Measurements from ENCODE around the gene VPS50.
A peak's percentile ranks its signal among the peaks of the same experiment; 100 is the strongest.
"Not testable (repeated sequence)": the region's sequence is repeated elsewhere in the genome, so short reads cannot be mapped to it uniquely, and the experiment has no call there.

The VPS50 gene

GRCh38 chr7:93242106-93242505 lies 9.9 kb downstream of the VPS50 start:
- DNase-seq: no peak

GRCh38 chr7:93245525-93246432 lies 13.6 kb downstream of the VPS50 start:
- peak; percentile 43 to 84 for DNase-seq

- no peak for DNase-seq
Observed at GRCh38 chr7:93249491-93250148, 17.5 kb downstream of the VPS50 start.

- DNase-seq: no peak
Observed at GRCh38 chr7:93258661-93259060, 26.5 kb downstream of the VPS50 start.

- no peak for DNase-seq
Observed at GRCh38 chr7:93262535-93262934, 30.4 kb downstream of the VPS50 start.

- no peak for DNase-seq
Observed at GRCh38 chr7:93265220-93265619, 33.1 kb downstream of the VPS50 start.

GRCh38 chr7:93279541-93279940 lies 47.4 kb downstream of the VPS50 start:
- DNase-seq: no peak

- no peak for DNase-seq
Observed at GRCh38 chr7:93284908-93285307, 52.7 kb downstream of the VPS50 start.

- no peak for DNase-seq
Observed at GRCh38 chr7:93293229-93293628, 61.1 kb downstream of the VPS50 start.

- no peak for DNase-seq
Observed at GRCh38 chr7:93298206-93298605, 66.0 kb downstream of the VPS50 start.

- DNase-seq: no peak
Observed at GRCh38 chr7:93298671-93299070, 66.5 kb downstream of the VPS50 start.

- no peak for DNase-seq
Observed at GRCh38 chr7:93301736-93302135, 69.6 kb downstream of the VPS50 start.

GRCh38 chr7:93307131-93307660 lies 75.0 kb downstream of the VPS50 start:
- DNase-seq: no peak

GRCh38 chr7:93307943-93308342 lies 75.8 kb downstream of the VPS50 start:
- no peak for DNase-seq

- DNase-seq: no peak
Observed at GRCh38 chr7:93310346-93310745, 78.2 kb downstream of the VPS50 start.

GRCh38 chr7:93314449-93314848 lies 82.3 kb downstream of the VPS50 start:
- no peak for DNase-seq

GRCh38 chr7:93315896-93316295 lies 83.7 kb downstream of the VPS50 start:
- DNase-seq: no peak

- DNase-seq: no peak
Observed at GRCh38 chr7:93316730-93317129, 84.6 kb downstream of the VPS50 start.

GRCh38 chr7:93320887-93321286 lies 88.7 kb downstream of the VPS50 start:
- DNase-seq: no peak

GRCh38 chr7:93326291-93326690 lies 94.1 kb downstream of the VPS50 start:
- not testable (repeated sequence) for DNase-seq

GRCh38 chr7:93327006-93327633 lies 95.0 kb downstream of the VPS50 start:
- no peak for DNase-seq

GRCh38 chr7:93331706-93332105 lies 99.5 kb downstream of the VPS50 start:
- DNase-seq: no peak

- DNase-seq: no peak
Observed at GRCh38 chr7:93332172-93332571, 100.0 kb downstream of the VPS50 start.

GRCh38 chr7:93337052-93337451 lies 104.9 kb downstream of the VPS50 start:
- DNase-seq: no peak
